ENCODE measurements around the gene PDLIM7. TPM values are rescaled to one million over a fixed set of nuclear protein-coding genes. Genes with fewer than 3 reads are reported as not detected.
A peak's percentile ranks its signal among the peaks of the same experiment; 100 is the strongest.

The PDLIM7 gene
- total and polyA plus RNA-seq, 2 experiments from 2014 or later, result 165 to 537 TPM

DNA sequence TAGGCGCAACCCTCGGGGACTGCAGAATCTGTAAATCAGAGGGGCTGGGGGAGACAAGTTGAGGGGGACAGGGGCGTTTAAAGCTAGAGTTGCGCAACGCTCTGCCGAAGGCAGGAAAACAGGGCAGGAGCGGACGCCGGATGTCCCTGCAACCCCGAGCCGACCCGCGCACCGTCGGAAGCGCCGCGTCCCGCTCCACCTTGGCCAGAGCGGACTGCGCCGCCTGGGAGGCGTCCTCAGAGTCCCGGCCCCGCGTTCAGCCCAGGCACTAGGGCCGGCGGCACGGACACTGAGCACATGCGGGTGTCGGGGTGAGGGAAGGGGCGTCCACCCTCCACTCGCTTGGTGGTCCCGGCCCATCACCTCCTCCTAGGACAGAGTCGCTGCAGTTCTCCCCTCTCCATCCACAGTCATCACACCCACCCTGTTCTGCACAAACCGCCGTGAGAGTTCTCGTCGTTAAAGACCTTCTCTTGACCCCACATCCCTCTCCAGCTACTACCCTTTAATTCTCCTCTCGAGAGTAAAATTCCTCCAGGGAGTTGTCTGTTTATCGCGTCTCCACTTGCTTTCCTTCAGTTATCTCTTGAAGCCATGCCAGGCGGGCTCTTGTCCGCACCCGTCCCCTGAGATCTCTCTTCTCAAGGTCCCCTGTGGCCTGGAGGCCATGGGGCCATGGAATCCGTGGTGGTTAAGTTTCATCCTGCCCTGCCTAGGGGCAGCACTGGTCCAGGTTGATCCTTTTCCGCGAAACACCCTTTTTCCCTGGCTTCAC is 796 bp upstream of the PDLIM7 start:
- Histone ChIP-seq H3K4me3 (peak overlapping the region; percentile 16), H3K4me1 (ENCODE audit: low read depth) (peaks cover 33% of the 10 kb centered on the region), H3K36me3 (peaks cover 2% of the 10 kb centered on the region), H3K9me3 (ENCODE audit: low read depth) (no peaks in the 10 kb centered on the region), H3K27me3 (no peaks in the 10 kb centered on the region), H3K27ac (no peak overlapping the region)
- TF ChIP-seq, protein P1, sequence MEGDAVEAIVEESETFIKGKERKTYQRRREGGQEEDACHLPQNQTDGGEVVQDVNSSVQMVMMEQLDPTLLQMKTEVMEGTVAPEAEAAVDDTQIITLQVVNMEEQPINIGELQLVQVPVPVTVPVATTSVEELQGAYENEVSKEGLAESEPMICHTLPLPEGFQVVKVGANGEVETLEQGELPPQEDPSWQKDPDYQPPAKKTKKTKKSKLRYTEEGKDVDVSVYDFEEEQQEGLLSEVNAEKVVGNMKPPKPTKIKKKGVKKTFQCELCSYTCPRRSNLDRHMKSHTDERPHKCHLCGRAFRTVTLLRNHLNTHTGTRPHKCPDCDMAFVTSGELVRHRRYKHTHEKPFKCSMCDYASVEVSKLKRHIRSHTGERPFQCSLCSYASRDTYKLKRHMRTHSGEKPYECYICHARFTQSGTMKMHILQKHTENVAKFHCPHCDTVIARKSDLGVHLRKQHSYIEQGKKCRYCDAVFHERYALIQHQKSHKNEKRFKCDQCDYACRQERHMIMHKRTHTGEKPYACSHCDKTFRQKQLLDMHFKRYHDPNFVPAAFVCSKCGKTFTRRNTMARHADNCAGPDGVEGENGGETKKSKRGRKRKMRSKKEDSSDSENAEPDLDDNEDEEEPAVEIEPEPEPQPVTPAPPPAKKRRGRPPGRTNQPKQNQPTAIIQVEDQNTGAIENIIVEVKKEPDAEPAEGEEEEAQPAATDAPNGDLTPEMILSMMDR (IDR thresholded peaks at IDR 0.05; ENCODE audit: low read depth, low read length), result no peak
- peak in 1 of 2 donors; percentile 45 for DNase-seq (ENCODE audit: low read depth in 1 of 2, low spot score in 1 of 2)

DNA sequence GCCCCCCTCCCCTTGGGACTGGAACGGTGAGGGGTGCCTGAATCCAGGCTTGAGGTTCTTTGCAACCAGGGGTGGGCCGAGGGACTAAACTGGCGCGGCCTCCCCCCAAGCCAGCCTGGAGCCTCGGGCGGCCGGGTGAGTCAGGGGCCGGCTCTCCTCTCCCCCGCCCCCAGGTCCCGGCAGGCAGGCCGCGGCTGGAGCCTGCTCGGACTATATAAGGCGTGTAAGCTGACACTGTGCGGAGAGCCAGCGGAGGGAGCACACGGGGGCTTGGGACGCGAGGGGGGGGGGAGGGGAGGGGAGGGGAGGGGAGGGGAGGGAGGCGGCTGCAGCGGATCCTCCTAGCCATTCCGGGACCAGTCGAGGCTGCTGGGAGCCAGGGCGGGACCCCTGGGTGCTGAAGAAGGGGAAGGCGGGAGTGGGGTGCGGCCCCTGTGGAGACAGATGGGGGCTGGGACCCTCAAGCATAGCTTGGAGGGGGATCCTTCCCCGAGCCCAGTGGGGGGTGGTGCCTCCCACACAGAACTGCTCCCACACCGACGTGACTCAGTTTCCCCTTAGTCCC is 595 bp downstream of the PDLIM7 start:
- TF ChIP-seq, protein P1 (IDR thresholded peaks at IDR 0.05; ENCODE audit: low read depth, low read length), result no peak
- Histone ChIP-seq H3K9me3 (ENCODE audit: low read depth) (no peaks in the 10 kb centered on the region), H3K27ac (peak overlapping the region; percentile 100), H3K4me1 (ENCODE audit: low read depth) (peaks cover 33% of the 10 kb centered on the region), H3K4me3 (peak overlapping the region; percentile 84), H3K27me3 (no peaks in the 10 kb centered on the region), H3K36me3 (peaks cover 6% of the 10 kb centered on the region)
- DNase-seq (ENCODE audit: low read depth in 1 of 2, low spot score in 1 of 2), result peak; percentile 96

DNA sequence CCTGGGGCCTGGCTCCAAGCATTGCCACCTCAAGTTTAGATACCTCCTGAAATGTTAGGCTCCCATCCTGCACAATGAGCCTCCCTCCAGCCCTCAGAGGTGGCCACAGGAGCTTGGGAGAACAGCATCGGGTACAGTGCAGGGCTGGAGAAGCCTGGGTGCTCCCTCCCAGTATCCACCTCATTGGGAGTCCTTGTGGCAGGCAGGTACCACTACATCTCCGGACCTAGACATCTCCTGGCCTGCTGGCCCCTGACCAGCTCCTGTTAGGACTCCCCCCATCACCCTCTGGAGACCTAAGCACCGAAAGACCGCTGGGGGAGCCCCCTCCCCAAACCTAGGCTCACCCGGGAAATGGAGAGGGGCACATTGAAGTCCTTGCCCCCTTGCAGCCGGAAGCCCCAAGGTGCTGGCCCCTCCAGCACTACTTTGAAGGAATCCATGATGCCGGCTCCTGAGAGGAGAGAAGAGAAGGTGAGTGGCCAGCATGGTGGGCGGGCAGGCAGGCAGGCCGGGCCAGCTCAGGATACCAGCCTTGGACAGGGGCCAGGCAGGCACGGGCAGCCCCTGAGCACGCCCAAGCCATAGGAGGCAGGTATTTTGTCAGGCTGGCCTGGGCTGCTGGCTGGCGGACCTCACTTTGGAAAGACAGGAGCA is 1.2 kb downstream of the PDLIM7 start:
- H3K27me3 ChIP-seq, result no peaks in the 10 kb centered on the region
- no peaks in the 10 kb centered on the region for H3K9me3 ChIP-seq (ENCODE audit: low read depth)
- H3K27ac ChIP-seq, result peak overlapping the region; percentile 100
- DNase-seq (ENCODE audit: low read depth in 1 of 2, low spot score in 1 of 2), result peak; percentile 52 to 74
- H3K4me1 ChIP-seq (ENCODE audit: low read depth), result peaks cover 33% of the 10 kb centered on the region
- H3K4me3 ChIP-seq, result peak overlapping the region; percentile 84
- TF ChIP-seq, protein P1 (IDR thresholded peaks at IDR 0.05; ENCODE audit: low read depth, low read length), result peak; percentile 39
- H3K36me3 ChIP-seq, result peaks cover 8% of the 10 kb centered on the region

DNA sequence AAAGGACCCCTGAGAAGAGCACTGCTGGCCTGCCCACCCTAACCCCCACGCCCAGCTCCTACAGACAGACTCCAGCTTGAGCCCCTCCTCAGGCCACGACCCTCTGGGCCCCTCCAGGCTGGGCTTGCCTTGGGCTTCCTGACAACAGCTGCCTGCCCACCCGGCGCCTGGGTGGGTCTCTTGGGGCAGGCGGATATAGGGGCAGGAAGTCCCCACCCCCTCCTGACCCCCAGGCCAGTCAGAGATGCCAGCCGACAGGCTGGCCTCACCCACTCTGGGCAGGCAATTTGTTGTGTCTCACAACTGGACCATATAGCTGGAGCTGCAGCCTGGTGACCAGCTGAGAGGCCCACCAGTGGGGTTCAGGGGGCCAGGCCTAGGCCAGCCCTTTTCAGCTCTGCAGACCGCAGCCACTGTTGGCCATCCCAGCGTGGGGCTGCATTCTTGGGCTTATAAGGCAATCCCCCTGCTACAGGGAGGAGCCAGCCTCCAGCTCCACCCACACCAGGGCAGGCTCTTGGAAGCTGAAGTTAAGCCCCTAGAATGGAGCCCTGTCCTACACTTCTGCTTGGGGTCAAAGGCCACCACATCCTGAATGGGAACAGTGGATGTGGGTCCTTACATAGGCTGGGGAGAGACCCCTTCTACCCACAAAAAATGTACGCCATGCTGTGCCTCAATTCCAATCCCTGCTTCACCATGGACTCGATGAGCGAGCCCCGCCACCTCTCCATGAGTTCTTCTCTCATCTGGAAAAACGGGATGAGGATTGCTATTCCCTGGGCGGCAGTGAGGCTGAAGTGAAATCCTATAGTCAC is 2.0 kb downstream of the PDLIM7 start:
- peak overlapping the region; percentile 84 for H3K4me3 ChIP-seq
- peak; percentile 92 to 96 for DNase-seq (ENCODE audit: low read depth in 1 of 2, low spot score in 1 of 2)
- peaks cover 13% of the 10 kb centered on the region for H3K36me3 ChIP-seq
- no peaks in the 10 kb centered on the region for H3K27me3 ChIP-seq
- H3K9me3 ChIP-seq (ENCODE audit: low read depth), result no peaks in the 10 kb centered on the region
- peak overlapping the region; percentile 100 for H3K27ac ChIP-seq
- TF ChIP-seq, protein P1 (IDR thresholded peaks at IDR 0.05; ENCODE audit: low read depth, low read length), result no peak
- peaks cover 33% of the 10 kb centered on the region for H3K4me1 ChIP-seq (ENCODE audit: low read depth)
